OCI-LY1 (cell line): ENCODE results near the gene MAP2K6.

Experiments
- EZH2 ChIP-seq: fragments of 200-600 bp; sonication (generic), shearing (Covaris generic); IDR thresholded peaks from 2 replicates; pipeline ENCODE4 v1.8.0; 2017; ENCODE audit warnings: borderline replicate concordance, mixed run types, mild to moderate bottlenecking, antibody characterized with exemption, low read length, moderate library complexity, mixed read lengths
- TF ChIP-seq, protein P1 (sequence below): fragments of 200-600 bp; sonication (generic), shearing (Covaris generic); IDR thresholded peaks from 2 replicates; pipeline ENCODE4 v1.5.1; 2017; ENCODE audit warnings: mild to moderate bottlenecking, antibody characterized with exemption, low read length, moderate library complexity, mixed read lengths

DNA sequence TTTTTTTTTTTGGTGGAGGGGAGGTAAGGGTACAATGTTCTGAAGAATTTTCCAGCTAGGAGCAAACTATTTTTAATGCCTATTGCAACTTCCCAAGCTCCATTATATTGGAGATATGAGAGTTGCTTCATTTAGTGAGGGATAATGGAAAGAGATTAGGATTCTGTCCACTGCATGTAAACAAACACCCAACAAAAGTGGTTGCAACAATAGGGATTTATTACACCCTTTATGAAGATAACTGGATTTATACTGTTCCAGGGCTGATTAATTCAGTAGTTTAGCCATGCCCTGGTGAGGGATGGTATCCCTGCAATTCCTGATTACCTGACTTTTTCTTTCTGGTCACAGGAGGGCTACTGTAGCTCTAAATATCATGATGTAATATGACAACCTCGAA, 40.5 kb downstream of the MAP2K6 start:
- TF ChIP-seq, protein P1, sequence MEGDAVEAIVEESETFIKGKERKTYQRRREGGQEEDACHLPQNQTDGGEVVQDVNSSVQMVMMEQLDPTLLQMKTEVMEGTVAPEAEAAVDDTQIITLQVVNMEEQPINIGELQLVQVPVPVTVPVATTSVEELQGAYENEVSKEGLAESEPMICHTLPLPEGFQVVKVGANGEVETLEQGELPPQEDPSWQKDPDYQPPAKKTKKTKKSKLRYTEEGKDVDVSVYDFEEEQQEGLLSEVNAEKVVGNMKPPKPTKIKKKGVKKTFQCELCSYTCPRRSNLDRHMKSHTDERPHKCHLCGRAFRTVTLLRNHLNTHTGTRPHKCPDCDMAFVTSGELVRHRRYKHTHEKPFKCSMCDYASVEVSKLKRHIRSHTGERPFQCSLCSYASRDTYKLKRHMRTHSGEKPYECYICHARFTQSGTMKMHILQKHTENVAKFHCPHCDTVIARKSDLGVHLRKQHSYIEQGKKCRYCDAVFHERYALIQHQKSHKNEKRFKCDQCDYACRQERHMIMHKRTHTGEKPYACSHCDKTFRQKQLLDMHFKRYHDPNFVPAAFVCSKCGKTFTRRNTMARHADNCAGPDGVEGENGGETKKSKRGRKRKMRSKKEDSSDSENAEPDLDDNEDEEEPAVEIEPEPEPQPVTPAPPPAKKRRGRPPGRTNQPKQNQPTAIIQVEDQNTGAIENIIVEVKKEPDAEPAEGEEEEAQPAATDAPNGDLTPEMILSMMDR = no peak
- no peak for TF ChIP-seq EZH2
